Measurements from ENCODE around the gene MLKL. TPM values are rescaled to one million over a fixed set of nuclear protein-coding genes. Genes with fewer than 3 reads are reported as not detected.

Gene MLKL
- total RNA-seq, 4 donors from 2014 or later = 1.2 to 4.6 (median 2.9) TPM

GRCh38 chr16:74718741-74719610 is 18.3 kb upstream of the MLKL start:
- no peak for TF ChIP-seq POLR2A (IDR thresholded peaks at IDR 0.05)
- TF ChIP-seq CTCF (IDR thresholded peaks at IDR 0.05 in 4 of 5, conservative IDR thresholded peaks at IDR 0.05 in 1 of 5) = no peak
- in situ Hi-C loops (cut with MboI; ENCODE audit: low sequenced_read_pairs in 4 of 4) (loop anchor here in 1 of 4 donors (25.0 kb wide), 1 partner anchor 143 kb away; no protein-coding TSS in a partner anchor), intact Hi-C loops (cut with DNase I; ENCODE audit: low total_unique reads) (no loop called here)
- H3K9me3 ChIP-seq = no peaks in the 10 kb centered on the region
- no peak overlapping the region for H3K4me3 ChIP-seq
- DNase-seq (no peak), ATAC-seq (no peak)
- H3K4me1 ChIP-seq = no peaks in the 10 kb centered on the region
- H3K36me3 ChIP-seq = no peaks in the 10 kb centered on the region
- no peaks in the 10 kb centered on the region for H3K27me3 ChIP-seq
- no peak overlapping the region for H3K27ac ChIP-seq

GRCh38 chr16:74718140-74718539 is 17.5 kb upstream of the MLKL start:
- intact Hi-C loops (cut with DNase I; ENCODE audit: low total_unique reads) = no loop called here
- no peak for DNase-seq
- no peaks in the 10 kb centered on the region for H3K27me3 ChIP-seq

GRCh38 chr16:74717367-74717766 is 16.7 kb upstream of the MLKL start:
- in situ Hi-C loops (cut with MboI; ENCODE audit: low sequenced_read_pairs in 4 of 4) (loop anchor here in 1 of 4 donors (25.0 kb wide), 1 partner anchor 145 kb away; no protein-coding TSS in a partner anchor), intact Hi-C loops (cut with DNase I; ENCODE audit: low total_unique reads) (no loop called here)
- Histone ChIP-seq H3K9me3 (no peaks in the 10 kb centered on the region), H3K36me3 (no peaks in the 10 kb centered on the region), H3K27me3 (no peaks in the 10 kb centered on the region), H3K4me1 (no peaks in the 10 kb centered on the region), H3K4me3 (no peak overlapping the region), H3K27ac (no peak overlapping the region)
- no peak for ATAC-seq
- TF ChIP-seq POLR2A (IDR thresholded peaks at IDR 0.05) (no peak), CTCF (IDR thresholded peaks at IDR 0.05 in 4 of 5, conservative IDR thresholded peaks at IDR 0.05 in 1 of 5) (no peak)
- no peak for DNase-seq

More at GRCh38 chr16:74718140-74718539, 17.5 kb upstream of the MLKL start:
- Histone ChIP-seq H3K36me3 (no peaks in the 10 kb centered on the region), H3K27ac (no peak overlapping the region), H3K4me1 (no peaks in the 10 kb centered on the region), H3K9me3 (no peaks in the 10 kb centered on the region), H3K4me3 (no peak overlapping the region)
- TF ChIP-seq POLR2A (IDR thresholded peaks at IDR 0.05) (no peak), CTCF (IDR thresholded peaks at IDR 0.05 in 4 of 5, conservative IDR thresholded peaks at IDR 0.05 in 1 of 5) (no peak)
- in situ Hi-C loops (cut with MboI; ENCODE audit: low sequenced_read_pairs in 4 of 4) = loop anchor here in 1 of 4 donors (25.0 kb wide), 1 partner anchor 144 kb away; no protein-coding TSS in a partner anchor
- ATAC-seq = no peak

- in situ Hi-C loops (cut with MboI; ENCODE audit: low sequenced_read_pairs in 4 of 4) = loop anchor here in 1 of 4 donors (25.0 kb wide), 1 partner anchor 146 kb away; no protein-coding TSS in a partner anchor
- DNase-seq (no peak), ATAC-seq (no peak)
- Histone ChIP-seq H3K36me3 (no peaks in the 10 kb centered on the region), H3K4me3 (no peak overlapping the region), H3K27ac (no peak overlapping the region), H3K27me3 (no peaks in the 10 kb centered on the region), H3K4me1 (no peaks in the 10 kb centered on the region), H3K9me3 (no peaks in the 10 kb centered on the region)
- intact Hi-C loops (cut with DNase I; ENCODE audit: low total_unique reads) = no loop called here
- TF ChIP-seq CTCF (IDR thresholded peaks at IDR 0.05 in 4 of 5, conservative IDR thresholded peaks at IDR 0.05 in 1 of 5) = no peak
- TF ChIP-seq POLR2A (IDR thresholded peaks at IDR 0.05) = no peak
Measured at GRCh38 chr16:74716355-74716754, 15.7 kb upstream of the MLKL start.
